CD4-positive, alpha-beta T cell (primary cell): ENCODE data around the gene IDUA. TPM values are rescaled to one million over a fixed set of nuclear protein-coding genes. Genes with fewer than 3 reads are reported as not detected.

ENCODE experiments used
- ATAC-seq: fragments of 200-7000 bp; cut with Tn5 transposase; one replicate; pipeline ENCODE4 v1.10.0; 2022; ENCODE audit warnings: mild to moderate bottlenecking; ENCODE audit not compliant: poor library complexity
- CTCF ChIA-PET: fragments of 350-600 bp; sonication (Branson Sonifier 250); formaldehyde crosslinking; loops from one replicate; lab custom pipeline; 2021; ENCODE audit warnings: antibody characterized with exemption, inconsistent platforms; lab: Charles Lee
- POLR2A ChIA-PET: fragments of 350-600 bp; sonication (Branson Sonifier 250); formaldehyde crosslinking; loops from one replicate; lab custom pipeline; 2021; ENCODE audit warnings: antibody characterized with exemption, inconsistent platforms; lab: Charles Lee
- DNase-seq, 14 experiments: peaks; one replicate each; pipeline ENCODE4 v3.0.0-alpha.2; 2013 to 2020; ENCODE audit warnings: mixed read lengths in 2 of 14
- H3K27ac ChIP-seq, 2 donors: one replicate each; pipeline versions ENCODE4 v1.5.1 to v1.7.0; 2013; ENCODE audit warnings: low read length in 2 of 2, low read depth in 1 of 2, mild to moderate bottlenecking in 1 of 2
- H3K27me3 ChIP-seq, 2 experiments: 1 replicate in 1 of 2; 2 replicates in 1 of 2; pipeline versions ENCODE4 v1.6.1 to v1.7.0; 2013; ENCODE audit warnings: low read length in 2 of 2, control low read depth in 1 of 2, mild to moderate bottlenecking in 1 of 2, moderate library complexity in 1 of 2; ENCODE audit not compliant: insufficient read depth in 2 of 2, control insufficient read depth in 1 of 2
- H3K36me3 ChIP-seq: one replicate; pipeline ENCODE4 v1.6.1; 2013; ENCODE audit warnings: low read length, control low read depth; ENCODE audit not compliant: insufficient read depth
- H3K4me1 ChIP-seq: one replicate; pipeline ENCODE4 v1.6.1; 2013; ENCODE audit warnings: low read length, control low read depth; ENCODE audit not compliant: insufficient read depth
- H3K4me3 ChIP-seq: one replicate; pipeline ENCODE4 v1.5.1; 2013; ENCODE audit warnings: mild to moderate bottlenecking, low read length, moderate library complexity
- H3K9me3 ChIP-seq, 2 experiments: 1 replicate in 1 of 2; 2 replicates in 1 of 2; pipeline versions ENCODE4 v1.6.1 to v1.7.0; 2013; ENCODE audit warnings: low read length in 2 of 2, mild to moderate bottlenecking in 2 of 2, control low read depth in 1 of 2, moderate library complexity in 1 of 2; ENCODE audit not compliant: control insufficient read depth in 1 of 2, insufficient read depth in 1 of 2
- H3K27ac Mint-ChIP-seq: one replicate; pipeline ENCODE4 v1.8.0; 2020; ENCODE audit warnings: mixed read lengths
- H3K27me3 Mint-ChIP-seq: one replicate; pipeline ENCODE4 v1.8.0; 2021; ENCODE audit warnings: mixed read lengths
- H3K36me3 Mint-ChIP-seq: one replicate; pipeline ENCODE4 v1.8.0; 2021; ENCODE audit warnings: low read depth, mixed read lengths
- H3K4me1 Mint-ChIP-seq: one replicate; pipeline ENCODE4 v1.8.0; 2021; ENCODE audit warnings: low read depth, mixed read lengths
- H3K4me3 Mint-ChIP-seq: one replicate; pipeline ENCODE4 v1.8.0; 2020; ENCODE audit warnings: mild to moderate bottlenecking, mixed read lengths
- H3K9me3 Mint-ChIP-seq: one replicate; pipeline ENCODE4 v1.8.0; 2020; ENCODE audit warnings: mixed read lengths
- CTCF ChIP-seq: fragments of 200-600 bp; IDR thresholded peaks from one replicate; pipeline ENCODE4 v1.8.0; 2022; ENCODE audit warnings: antibody characterized with exemption, mild to moderate bottlenecking
- intact Hi-C, 2 experiments: fragments of 100-400 bp; cut with DNase I in 1 of 2; cut with micrococcal nuclease in 1 of 2; formaldehyde crosslinking; loops; one replicate each; pipeline versions ENCODE4 v1.15.1 to v1.9.0; 2023 to 2025; cut with DNase I, micrococcal nuclease
- total RNA-seq, 174 experiments: library from RNA in 2 of 174; stranded (reverse) in 2 of 174; gene quantifications; one replicate each; pipeline ENCODE4 v1.2.3 and lab custom pipeline; 2021 to 2026

Gene IDUA
- total RNA-seq, 2 experiments from 2014 or later: 70.2 to 77.8 TPM

- Histone ChIP-seq H3K36me3 (no peaks in the 10 kb centered on the region), H3K4me3 (no peak overlapping the region), H3K27ac (no peak overlapping the region), H3K27me3 (no peaks in the 10 kb centered on the region), H3K4me1 (peaks cover 13% of the 10 kb centered on the region), H3K9me3 (no peaks in the 10 kb centered on the region)
- CTCF ChIA-PET: no interaction called here
- no peak for DNase-seq
- Mint-ChIP-seq H3K36me3 (no peaks in the 10 kb centered on the region), H3K27ac (no peak overlapping the region), H3K9me3 (no peaks in the 10 kb centered on the region), H3K4me3 (no peak overlapping the region), H3K27me3 (no peaks in the 10 kb centered on the region), H3K4me1 (peaks cover 5% of the 10 kb centered on the region)
- no peak for TF ChIP-seq CTCF
- ATAC-seq: no peak
- intact Hi-C loops: no loop called here
- POLR2A ChIA-PET: no interaction called here
Measured at GRCh38 chr4:1018147-1019020, 31.5 kb downstream of the IDUA start.

- Histone ChIP-seq H3K27me3 (no peaks in the 10 kb centered on the region), H3K4me3 (no peak overlapping the region), H3K36me3 (no peaks in the 10 kb centered on the region), H3K27ac (no peak overlapping the region), H3K4me1 (peaks cover 13% of the 10 kb centered on the region), H3K9me3 (no peaks in the 10 kb centered on the region)
- ChIA-PET CTCF (no interaction called here), POLR2A (no interaction called here)
- H3K36me3 Mint-ChIP-seq: no peaks in the 10 kb centered on the region
- H3K4me1 Mint-ChIP-seq: peaks cover 5% of the 10 kb centered on the region
- no peak for TF ChIP-seq CTCF
- no peaks in the 10 kb centered on the region for H3K9me3 Mint-ChIP-seq
- H3K27ac Mint-ChIP-seq: no peak overlapping the region
- ATAC-seq: no peak
- intact Hi-C loops: no loop called here
- DNase-seq: no peak
- no peaks in the 10 kb centered on the region for H3K27me3 Mint-ChIP-seq
- no peak overlapping the region for H3K4me3 Mint-ChIP-seq
Measured at GRCh38 chr4:1019320-1019719, 32.5 kb downstream of the IDUA start.

- ATAC-seq: no peak
- H3K27ac ChIP-seq: no peak overlapping the region
- ChIA-PET POLR2A (no interaction called here), CTCF (no interaction called here)
- H3K9me3 ChIP-seq: no peaks in the 10 kb centered on the region
- peaks cover 5% of the 10 kb centered on the region for H3K4me1 Mint-ChIP-seq
- no peaks in the 10 kb centered on the region for H3K36me3 ChIP-seq
- DNase-seq: no peak
- intact Hi-C loops: no loop called here
- no peak overlapping the region for H3K27ac Mint-ChIP-seq
- no peaks in the 10 kb centered on the region for H3K27me3 ChIP-seq
- no peak overlapping the region for H3K4me3 ChIP-seq
- TF ChIP-seq CTCF: no peak
- no peak overlapping the region for H3K4me3 Mint-ChIP-seq
- peaks cover 13% of the 10 kb centered on the region for H3K4me1 ChIP-seq
- H3K36me3 Mint-ChIP-seq: no peaks in the 10 kb centered on the region
- H3K27me3 Mint-ChIP-seq: no peaks in the 10 kb centered on the region
- H3K9me3 Mint-ChIP-seq: no peaks in the 10 kb centered on the region
Measured at GRCh38 chr4:1019729-1020470, 33.1 kb downstream of the IDUA start.
